ENCODE data around the gene LRCH3. TPM values are rescaled to one million over a fixed set of nuclear protein-coding genes. Genes with fewer than 3 reads are reported as not detected.

LRCH3 gene
- total RNA-seq, 1 donor from 2014 or later, result 71.7 TPM

GRCh38 chr3:197830967-197831313, 39.9 kb downstream of the LRCH3 start:
- FAIRE-seq (no peak), DNase-seq (ENCODE audit: low spot score in 2 of 2) (no peak)

- no peak for DNase-seq (ENCODE audit: low spot score in 2 of 2)
- no peak for FAIRE-seq
Observed at GRCh38 chr3:197833930-197834715, 43.1 kb downstream of the LRCH3 start.

GRCh38 chr3:197835509-197835908, 44.5 kb downstream of the LRCH3 start:
- no peak for DNase-seq (ENCODE audit: low spot score in 2 of 2)
- no peak for FAIRE-seq

- FAIRE-seq, result no peak
- DNase-seq (ENCODE audit: low spot score in 2 of 2), result no peak
Observed at GRCh38 chr3:197836244-197836643, 45.2 kb downstream of the LRCH3 start.

- FAIRE-seq, result no peak
- no peak for DNase-seq (ENCODE audit: low spot score in 2 of 2)
Observed at GRCh38 chr3:197837282-197837681, 46.2 kb downstream of the LRCH3 start.

- DNase-seq (ENCODE audit: low spot score in 2 of 2), result no peak
- no peak for FAIRE-seq
Observed at GRCh38 chr3:197841789-197842188, 50.7 kb downstream of the LRCH3 start.

GRCh38 chr3:197846491-197846890, 55.4 kb downstream of the LRCH3 start:
- FAIRE-seq, result no peak
- DNase-seq (ENCODE audit: low spot score in 2 of 2), result no peak

GRCh38 chr3:197847866-197848401, 56.9 kb downstream of the LRCH3 start:
- DNase-seq (ENCODE audit: low spot score in 2 of 2) (peak in 1 of 2 donors; percentile 17), FAIRE-seq (no peak)

GRCh38 chr3:197854596-197855343, 63.7 kb downstream of the LRCH3 start:
- no peak for FAIRE-seq
- DNase-seq (ENCODE audit: low spot score in 2 of 2), result no peak

GRCh38 chr3:197855571-197855970, 64.5 kb downstream of the LRCH3 start:
- FAIRE-seq, result no peak
- no peak for DNase-seq (ENCODE audit: low spot score in 2 of 2)

GRCh38 chr3:197856199-197856816, 65.3 kb downstream of the LRCH3 start:
- FAIRE-seq (no peak), DNase-seq (ENCODE audit: low spot score in 2 of 2) (no peak)

- DNase-seq (ENCODE audit: low spot score in 2 of 2) (no peak), FAIRE-seq (no peak)
Observed at GRCh38 chr3:197858133-197858532, 67.1 kb downstream of the LRCH3 start.

GRCh38 chr3:197858598-197858997, 67.5 kb downstream of the LRCH3 start:
- no peak for DNase-seq (ENCODE audit: low spot score in 2 of 2)

GRCh38 chr3:197866035-197866434, 75.0 kb downstream of the LRCH3 start:
- FAIRE-seq, result no peak

More at GRCh38 chr3:197858598-197858997, 67.5 kb downstream of the LRCH3 start:
- FAIRE-seq, result no peak

GRCh38 chr3:197873329-197873728, 82.3 kb downstream of the LRCH3 start:
- DNase-seq (ENCODE audit: low spot score in 2 of 2) (no peak), FAIRE-seq (no peak)

More at GRCh38 chr3:197866035-197866434, 75.0 kb downstream of the LRCH3 start:
- no peak for DNase-seq (ENCODE audit: low spot score in 2 of 2)

- DNase-seq (ENCODE audit: low spot score in 2 of 2), result no peak
- no peak for FAIRE-seq
Observed at GRCh38 chr3:197874064-197874463, 83.0 kb downstream of the LRCH3 start.

GRCh38 chr3:197874653-197875052, 83.6 kb downstream of the LRCH3 start:
- FAIRE-seq (no peak), DNase-seq (ENCODE audit: low spot score in 2 of 2) (no peak)

- DNase-seq (ENCODE audit: low spot score in 2 of 2) (no peak), FAIRE-seq (no peak)
Observed at GRCh38 chr3:197877902-197878301, 86.8 kb downstream of the LRCH3 start.

GRCh38 chr3:197878427-197878826, 87.4 kb downstream of the LRCH3 start:
- DNase-seq (ENCODE audit: low spot score in 2 of 2), result peak in 1 of 2 donors; percentile 24
- no peak for FAIRE-seq

GRCh38 chr3:197880491-197881269, 89.6 kb downstream of the LRCH3 start:
- no peak for FAIRE-seq
- no peak for DNase-seq (ENCODE audit: low spot score in 2 of 2)

Data from frontal cortex (tissue), 4 donors.